IMR-90 (cell line): Measurements from ENCODE around the gene RASGEF1C. TPM values are rescaled to one million over a fixed set of nuclear protein-coding genes. Genes with fewer than 3 reads are reported as not detected.

Experiments
- ATAC-seq: fragments of 200-7000 bp; cut with Tn5 transposase; 2 replicates; pipeline ENCODE4 v1.9.1; 2020; ENCODE audit warnings: low read depth, mild to moderate bottlenecking, moderate library complexity
- BruUV-seq: library from RNA; stranded (reverse); fragments of 400-500 nt; replicated peaks from 2 replicates; lab custom pipeline; 2021; lab: Mats Ljungman, UMichigan
- CTCF ChIA-PET: fragments of 300-600 bp; formaldehyde crosslinking; extraction: SDS; loops from one replicate; lab custom pipeline; 2021; ENCODE audit warnings: antibody characterized with exemption; lab: Yijun Ruan, JAX
- POLR2A ChIA-PET: fragments of 300-600 bp; sonication (Branson Sonifier 250); formaldehyde crosslinking; loops from one replicate; lab custom pipeline; 2022; ENCODE audit warnings: antibody characterized with exemption; ENCODE audit not compliant: unreplicated experiment; lab: Charles Lee
- DNase-seq: peaks from one replicate; pipeline ENCODE4 v3.0.0; 2013
- H2AFZ ChIP-seq: replicated peaks from 2 replicates; pipeline ENCODE3; 2013; ENCODE audit warnings: low read length, mild to moderate bottlenecking; ENCODE audit not compliant: poor library complexity
- H2AK5ac ChIP-seq: 2 replicates; pipeline ENCODE4 v1.6.1; 2013; ENCODE audit warnings: low read depth, low read length, inconsistent platforms
- H2AK9ac ChIP-seq: replicated peaks from 2 replicates; pipeline ENCODE3; 2013; ENCODE audit warnings: mild to moderate bottlenecking, low read depth, low read length, moderate library complexity; ENCODE audit not compliant: poor library complexity
- H2BK120ac ChIP-seq: 2 replicates; pipeline ENCODE4 v1.6.1; 2013; ENCODE audit warnings: low read depth, low read length, inconsistent platforms
- H2BK15ac ChIP-seq: 3 replicates; pipeline ENCODE4 v1.6.1; 2013; ENCODE audit warnings: low read depth, low read length, inconsistent platforms
- H2BK20ac ChIP-seq: 2 replicates; pipeline ENCODE4 v1.6.1; 2013; ENCODE audit warnings: low read depth, mild to moderate bottlenecking, inconsistent platforms, low read length, moderate library complexity
- H2BK5ac ChIP-seq: 2 replicates; pipeline ENCODE4 v1.6.1; 2013; ENCODE audit warnings: mild to moderate bottlenecking, low read depth, low read length, inconsistent platforms; ENCODE audit not compliant: poor library complexity, severe bottlenecking
- H3K14ac ChIP-seq: replicated peaks from 2 replicates; pipeline ENCODE4 v1.6.1; 2013; ENCODE audit warnings: low read depth, low read length, inconsistent platforms
- H3K18ac ChIP-seq: 2 replicates; pipeline ENCODE4 v1.6.1; 2013; ENCODE audit warnings: low read depth, low read length, control low read depth
- H3K23ac ChIP-seq: 2 replicates; pipeline ENCODE4 v1.6.1; 2013; ENCODE audit warnings: low read depth, low read length, inconsistent platforms
- H3K27ac ChIP-seq: 2 replicates; pipeline ENCODE4 v1.5.1; 2013; ENCODE audit warnings: mild to moderate bottlenecking, control low read depth, low read length; ENCODE audit not compliant: insufficient read depth
- H3K27me3 ChIP-seq: 2 replicates; pipeline ENCODE4 v1.6.1; 2013; ENCODE audit warnings: low read length; ENCODE audit not compliant: control insufficient read depth, insufficient read depth
- H3K36me3 ChIP-seq: 2 replicates; pipeline ENCODE4 v1.6.1; 2013; ENCODE audit warnings: low read length, mixed read lengths; ENCODE audit not compliant: control insufficient read depth, insufficient read depth
- H3K4ac ChIP-seq: 2 replicates; pipeline ENCODE4 v1.6.1; 2013; ENCODE audit warnings: low read depth, low read length, inconsistent platforms
- H3K4me1 ChIP-seq: 2 replicates; pipeline ENCODE4 v1.6.1; 2013; ENCODE audit warnings: low read length, mixed read lengths; ENCODE audit not compliant: control insufficient read depth, insufficient read depth
- H3K4me2 ChIP-seq: 2 replicates; pipeline ENCODE4 v1.6.1; 2013; ENCODE audit warnings: low read depth, mild to moderate bottlenecking, control low read depth, low read length, moderate library complexity
- H3K4me3 ChIP-seq: 2 replicates; pipeline ENCODE4 v1.5.1; 2013; ENCODE audit warnings: low read depth, mild to moderate bottlenecking, control low read depth, low read length, moderate library complexity; ENCODE audit not compliant: insufficient read depth
- H3K56ac ChIP-seq: 2 replicates; pipeline ENCODE4 v1.6.1; 2013; ENCODE audit warnings: low read length, inconsistent platforms; ENCODE audit not compliant: insufficient read depth; ENCODE audit errors: extremely low read depth
- H3K79me1 ChIP-seq, 2 experiments: 2 replicates each; pipeline ENCODE4 v1.6.1; 2013; ENCODE audit warnings: low read length in 2 of 2, inconsistent platforms in 1 of 2, low read depth in 1 of 2
- H3K9ac ChIP-seq: 2 replicates; pipeline ENCODE4 v1.6.1; 2013; ENCODE audit warnings: low read depth, low read length, control low read depth
- H3K9me1 ChIP-seq: 2 replicates; pipeline ENCODE4 v1.6.1; 2013; ENCODE audit warnings: low read length, inconsistent platforms; ENCODE audit not compliant: insufficient read depth
- H3K9me3 ChIP-seq: 2 replicates; pipeline ENCODE4 v1.6.1; 2013; ENCODE audit warnings: low read length; ENCODE audit not compliant: control insufficient read depth, insufficient read depth
- H4K20me1 ChIP-seq: 2 replicates; pipeline ENCODE4 v1.6.1; 2013; ENCODE audit warnings: low read length, inconsistent platforms; ENCODE audit not compliant: insufficient read depth
- H4K5ac ChIP-seq: 2 replicates; pipeline ENCODE4 v1.6.1; 2013; ENCODE audit warnings: mild to moderate bottlenecking, low read depth, low read length, control low read depth
- H4K8ac ChIP-seq, 2 experiments: 2 replicates each; pipeline ENCODE4 v1.6.1; 2013; ENCODE audit warnings: low read depth in 2 of 2, low read length in 2 of 2, control low read depth in 1 of 2, inconsistent platforms in 1 of 2
- H4K91ac ChIP-seq: 2 replicates; pipeline ENCODE4 v1.6.1; 2013; ENCODE audit warnings: low read depth, low read length, inconsistent platforms; ENCODE audit not compliant: insufficient read depth
- CHD1 ChIP-seq: IDR thresholded peaks from 2 replicates; pipeline ENCODE4 v1.6.1; 2012; ENCODE audit warnings: low read depth, low read length, improper control_type of control experiment
- FOS ChIP-seq: fragments of 150-350 bp; IDR thresholded peaks from 2 replicates; pipeline ENCODE4 v1.6.1; 2016; ENCODE audit warnings: low read depth, low read length
- MAZ ChIP-seq: IDR thresholded peaks from 2 replicates; pipeline ENCODE4 v1.6.1; 2012; ENCODE audit warnings: low read depth, mild to moderate bottlenecking, low read length, improper control_type of control experiment, moderate library complexity, borderline replicate concordance
- MXI1 ChIP-seq: IDR thresholded peaks from 2 replicates; pipeline ENCODE4 v1.6.1; 2012; ENCODE audit warnings: low read depth, mild to moderate bottlenecking, low read length, moderate library complexity, borderline replicate concordance
- POLR2A ChIP-seq: IDR thresholded peaks from 2 replicates; pipeline ENCODE4 v1.6.1; 2012; ENCODE audit warnings: mild to moderate bottlenecking, low read depth, low read length
- RFX5 ChIP-seq: IDR thresholded peaks from 2 replicates; pipeline ENCODE4 v1.8.0; 2012; ENCODE audit warnings: low read depth, mild to moderate bottlenecking, low read length, moderate library complexity
- WGBS, 2 experiments: methylation state at CpG; one replicate each; pipeline versions ENCODE4 v1.1.5 to v1.1.7; 2013; ENCODE audit warnings: missing lambda C conversion rate in 2 of 2; ENCODE audit not compliant: insufficient read length in 1 of 2; ENCODE audit errors: extremely low coverage in 2 of 2; 5-methylcytosine and 5-hydroxymethylcytosine counted together
- dilution Hi-C: fragments of 300-500 bp; cut with HindIII; formaldehyde crosslinking; loops from one replicate; pipeline ENCODE4 v1.14.3; 2018; ENCODE audit warnings: low sequenced_read_pairs; ENCODE audit not compliant: unreplicated experiment
- in situ Hi-C: fragments of 300-500 bp; cut with MboI; formaldehyde crosslinking; loops from 3 replicates; pipeline ENCODE4 v1.14.3; 2019; ENCODE audit warnings: low sequenced_read_pairs, inconsistent platforms, mixed read lengths
- intact Hi-C: fragments of 100-400 bp; cut with micrococcal nuclease; formaldehyde crosslinking; loops from 2 replicates; pipeline ENCODE4 v1.10.0; 2022
- polyA plus RNA-seq, 3 experiments: library from polyadenylated mRNA; depleted of rRNA; stranded (reverse); fragments of >200 nt; gene quantifications; 2 replicates each; pipeline ENCODE4 v1.2.3, GENCODE V29; 2012; ENCODE audit warnings: low replicate concordance in 1 of 3
- total RNA-seq: library from RNA; depleted of rRNA; stranded (reverse); fragments of >200 nt; gene quantifications from 2 replicates; pipeline ENCODE4 v1.2.3, GENCODE V29; 2012
- TF ChIP-seq, protein P1 (sequence below): fragments of 150-350 bp; IDR thresholded peaks from 2 replicates; pipeline ENCODE4 v1.6.1; 2016; ENCODE audit warnings: low read depth, mild to moderate bottlenecking, low read length, moderate library complexity, borderline replicate concordance
- TF ChIP-seq, protein P2 (sequence below): conservative IDR thresholded peaks from 2 replicates; pipeline ENCODE4 v1.5.1; 2012; ENCODE audit warnings: mild to moderate bottlenecking, low read depth, low read length, improper control_type of control experiment

Gene RASGEF1C
- total and polyA plus RNA-seq, 2 of the 4 experiments (the other 2 are of a cell fraction), result not detected

DNA sequence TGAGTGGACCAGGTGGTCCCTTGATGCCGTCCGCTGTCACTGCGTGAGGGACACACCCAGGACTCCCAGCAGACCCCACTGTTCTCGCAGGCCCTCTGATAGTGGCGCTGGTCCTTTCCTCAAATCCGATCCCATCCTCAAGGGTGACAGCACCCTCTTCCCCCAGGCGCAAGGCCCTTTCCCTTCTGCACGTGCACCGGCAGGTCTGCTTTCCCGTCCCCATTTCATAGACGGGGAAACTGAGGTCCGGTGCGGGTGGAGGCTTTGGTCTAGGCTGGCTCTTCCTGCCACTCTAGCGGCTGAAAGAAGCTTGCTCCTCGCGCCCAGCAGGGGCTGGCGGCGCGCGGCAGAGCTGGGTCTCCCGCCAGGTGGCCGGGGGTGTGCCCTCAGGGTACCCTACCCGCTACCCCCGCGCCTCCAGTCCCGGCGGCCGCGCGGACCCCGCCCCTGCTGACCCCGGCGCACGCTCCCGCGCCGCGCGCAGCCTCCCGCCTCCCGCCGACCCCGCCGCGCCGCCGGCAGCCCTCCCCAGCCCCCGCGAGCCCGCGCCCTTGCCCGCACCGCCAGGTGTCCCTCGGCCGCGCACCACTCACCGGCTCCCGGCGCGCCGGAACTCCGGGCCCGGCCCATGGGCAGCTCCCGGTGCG lies 453 bp downstream of the RASGEF1C start:
- Histone ChIP-seq H2AK9ac (no peak overlapping the region), H3K36me3 (no peaks in the 10 kb centered on the region), H4K91ac (no peak overlapping the region), H3K14ac (no peak overlapping the region), H3K9me1 (no peaks in the 10 kb centered on the region), H3K79me1 (no peaks in the 10 kb centered on the region), H2BK120ac (no peak overlapping the region), H2BK5ac (no peak overlapping the region), H4K20me1 (no peaks in the 10 kb centered on the region), H3K4ac (no peak overlapping the region), H3K27ac (no peak overlapping the region), H2BK20ac (no peak overlapping the region), H2BK15ac (no peak overlapping the region), H2AK5ac (peak overlapping the region; percentile 28), H3K27me3 (peaks cover 16% of the 10 kb centered on the region; the same call in 1 of the 2 replicates), H3K4me1 (peaks cover 1% of the 10 kb centered on the region; the same call in 1 of the 2 replicates), H3K9ac (no peak overlapping the region), H3K18ac (no peak overlapping the region), H3K4me2 (peak overlapping the region; percentile 67), H3K9me3 (no peaks in the 10 kb centered on the region), H2AFZ (peak overlapping the region; percentile 76), H3K23ac (no peak overlapping the region), H3K56ac (no peak overlapping the region), H4K5ac (no peak overlapping the region), H4K8ac (no peak overlapping the region), H3K4me3 (peak overlapping the region; percentile 41)
- no TSS peak for BruUV-seq
- intact Hi-C loops (loop anchor here (1.0 to 10.0 kb wide), 3 partner anchors 46 to 396 kb away; no protein-coding TSS in a partner anchor), dilution Hi-C loops (no loop called here), in situ Hi-C loops (no loop called here)
- ChIA-PET POLR2A (no interaction called here), CTCF (interaction anchor here (0.6 to 1.8 kb wide), 6 partner anchors 23 to 85 kb away, joined by 3 to 5 read pairs (median 4); no protein-coding TSS in a partner anchor)
- 5% methylated on average over 37 of the region's 65 CpGs; no CpG with 5 or more reads in 1 of the 2 experiments for WGBS, 2 experiments
- ATAC-seq (peak; percentile 46), DNase-seq (no peak)
- TF ChIP-seq, protein P1, sequence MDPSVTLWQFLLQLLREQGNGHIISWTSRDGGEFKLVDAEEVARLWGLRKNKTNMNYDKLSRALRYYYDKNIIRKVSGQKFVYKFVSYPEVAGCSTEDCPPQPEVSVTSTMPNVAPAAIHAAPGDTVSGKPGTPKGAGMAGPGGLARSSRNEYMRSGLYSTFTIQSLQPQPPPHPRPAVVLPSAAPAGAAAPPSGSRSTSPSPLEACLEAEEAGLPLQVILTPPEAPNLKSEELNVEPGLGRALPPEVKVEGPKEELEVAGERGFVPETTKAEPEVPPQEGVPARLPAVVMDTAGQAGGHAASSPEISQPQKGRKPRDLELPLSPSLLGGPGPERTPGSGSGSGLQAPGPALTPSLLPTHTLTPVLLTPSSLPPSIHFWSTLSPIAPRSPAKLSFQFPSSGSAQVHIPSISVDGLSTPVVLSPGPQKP, result no peak
- no peak for TF ChIP-seq MXI1
- TF ChIP-seq, protein P2, sequence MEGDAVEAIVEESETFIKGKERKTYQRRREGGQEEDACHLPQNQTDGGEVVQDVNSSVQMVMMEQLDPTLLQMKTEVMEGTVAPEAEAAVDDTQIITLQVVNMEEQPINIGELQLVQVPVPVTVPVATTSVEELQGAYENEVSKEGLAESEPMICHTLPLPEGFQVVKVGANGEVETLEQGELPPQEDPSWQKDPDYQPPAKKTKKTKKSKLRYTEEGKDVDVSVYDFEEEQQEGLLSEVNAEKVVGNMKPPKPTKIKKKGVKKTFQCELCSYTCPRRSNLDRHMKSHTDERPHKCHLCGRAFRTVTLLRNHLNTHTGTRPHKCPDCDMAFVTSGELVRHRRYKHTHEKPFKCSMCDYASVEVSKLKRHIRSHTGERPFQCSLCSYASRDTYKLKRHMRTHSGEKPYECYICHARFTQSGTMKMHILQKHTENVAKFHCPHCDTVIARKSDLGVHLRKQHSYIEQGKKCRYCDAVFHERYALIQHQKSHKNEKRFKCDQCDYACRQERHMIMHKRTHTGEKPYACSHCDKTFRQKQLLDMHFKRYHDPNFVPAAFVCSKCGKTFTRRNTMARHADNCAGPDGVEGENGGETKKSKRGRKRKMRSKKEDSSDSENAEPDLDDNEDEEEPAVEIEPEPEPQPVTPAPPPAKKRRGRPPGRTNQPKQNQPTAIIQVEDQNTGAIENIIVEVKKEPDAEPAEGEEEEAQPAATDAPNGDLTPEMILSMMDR, result no peak
- no peak for TF ChIP-seq POLR2A
- no peak for TF ChIP-seq RFX5
- TF ChIP-seq MAZ, result no peak
- TF ChIP-seq CHD1, result no peak
- TF ChIP-seq FOS, result no peak
